GM12878 (cell line): ENCODE measurements around the gene ZNF124. TPM values are rescaled to one million over a fixed set of nuclear protein-coding genes. Genes with fewer than 3 reads are reported as not detected.

ENCODE experiments used
- ATAC-seq: fragments of 200-7000 bp; cut with Tn5 transposase; 3 replicates; pipeline ENCODE4 v1.9.1; 2020; ENCODE audit warnings: mild to moderate bottlenecking, moderate library complexity
- BruUV-seq: library from RNA; stranded (reverse); fragments of 400-500 nt; replicated peaks from 2 replicates; lab custom pipeline; 2021; lab: Mats Ljungman, UMichigan
- CTCF ChIA-PET: fragments of 300-600 bp; sonication (Branson Sonifier 250); formaldehyde crosslinking; extraction: SDS; loops from one replicate; lab custom pipeline; 2021; ENCODE audit warnings: inconsistent platforms; lab: Yijun Ruan, JAX
- POLR2A ChIA-PET: fragments of 350-600 bp; formaldehyde crosslinking; extraction: SDS; loops from one replicate; lab custom pipeline; 2021; ENCODE audit warnings: inconsistent platforms; lab: Charles Lee
- RAD21 ChIA-PET: fragments of 300-600 bp; sonication (Branson Sonifier 250); formaldehyde crosslinking; loops from one replicate; lab custom pipeline; 2023; ENCODE audit warnings: antibody characterized with exemption; ENCODE audit not compliant: unreplicated experiment; lab: Charles Lee
- SMC1A ChIA-PET: fragments of 300-600 bp; sonication (Branson Sonifier 250); formaldehyde crosslinking; loops from one replicate; lab custom pipeline; 2023; ENCODE audit not compliant: unreplicated experiment, uncharacterized antibody; lab: Charles Lee
- DNase-seq: peaks from one replicate; pipeline ENCODE4 v3.0.0-alpha.2; 2011; ENCODE audit warnings: low read depth, low spot score
- FAIRE-seq: peaks from 3 replicates; lab custom pipeline; 2011; peaks lifted over from hg19 to GRCh38; lab: Jason Lieb, UNC
- H2AFZ ChIP-seq: 2 replicates; pipeline ENCODE4 v1.6.0; 2011; ENCODE audit warnings: low read depth, low read length, control low read depth; ENCODE audit not compliant: control insufficient read depth
- H3K27ac ChIP-seq: 2 replicates; pipeline ENCODE4 v1.5.1; 2011; ENCODE audit warnings: control low read depth; ENCODE audit not compliant: control insufficient read depth, insufficient read depth
- H3K27me3 ChIP-seq, 2 experiments: replicated peaks in 1 of 2; 2 replicates each; pipeline versions ENCODE4 v1.6.0 to v1.6.1; 2011; ENCODE audit warnings: low read length in 1 of 2; ENCODE audit not compliant: control insufficient read depth in 2 of 2, insufficient read depth in 2 of 2
- H3K36me3 ChIP-seq, 2 experiments: 2 replicates each; pipeline ENCODE4 v1.5.1; 2011; ENCODE audit warnings: low read length in 1 of 2; ENCODE audit not compliant: control insufficient read depth in 2 of 2, insufficient read depth in 2 of 2
- H3K4me1 ChIP-seq: 2 replicates; pipeline ENCODE4 v1.6.1; 2011; ENCODE audit warnings: mild to moderate bottlenecking, low read length, moderate library complexity, mixed read lengths; ENCODE audit not compliant: control insufficient read depth, insufficient read depth
- H3K4me2 ChIP-seq: 2 replicates; pipeline ENCODE4 v1.6.0; 2011; ENCODE audit warnings: control low read depth; ENCODE audit not compliant: control insufficient read depth, insufficient read depth
- H3K4me3 ChIP-seq: fragments of 200-600 bp; sonication (generic); 2 replicates; pipeline ENCODE4 v1.5.1; 2016
- H3K79me2 ChIP-seq: 2 replicates; pipeline ENCODE4 v1.6.0; 2011; ENCODE audit warnings: low read length; ENCODE audit not compliant: control insufficient read depth, insufficient read depth
- H3K9ac ChIP-seq: 2 replicates; pipeline ENCODE4 v1.8.0; 2011; ENCODE audit warnings: low read length, control low read depth, mixed read lengths; ENCODE audit not compliant: control insufficient read depth, insufficient read depth
- H3K9me3 ChIP-seq: replicated peaks from 3 replicates; pipeline ENCODE4 v1.5.1; 2011; ENCODE audit warnings: mild to moderate bottlenecking, low read length; ENCODE audit not compliant: control insufficient read depth, insufficient read depth
- H4K20me1 ChIP-seq: 2 replicates; pipeline ENCODE4 v1.6.0; 2011; ENCODE audit not compliant: control insufficient read depth, insufficient read depth
- ATF3 ChIP-seq: IDR thresholded peaks from 2 replicates; pipeline ENCODE4 v1.6.1; 2011; ENCODE audit warnings: low read depth, mild to moderate bottlenecking, low read length, moderate library complexity, borderline replicate concordance; ENCODE audit errors: extremely low read depth
- CBX5 ChIP-seq: sonication (generic); IDR thresholded peaks from 2 replicates; pipeline ENCODE4 v1.6.1; 2016; ENCODE audit warnings: low read depth, moderate library complexity, mild to moderate bottlenecking, inconsistent platforms
- CHD2 ChIP-seq: IDR thresholded peaks from 2 replicates; pipeline ENCODE4 v1.6.1; 2011; ENCODE audit warnings: low read depth, low read length, improper control_type of control experiment, borderline replicate concordance
- EZH2 ChIP-seq: IDR thresholded peaks from 2 replicates; pipeline ENCODE4 v1.6.1; 2012; ENCODE audit warnings: low read depth, mild to moderate bottlenecking, control low read depth, inconsistent platforms, low read length, borderline replicate concordance; ENCODE audit not compliant: control insufficient read depth
- GATAD2B ChIP-seq: fragments of 450-650 bp; conservative IDR thresholded peaks from 2 replicates; pipeline ENCODE4 v1.6.1; 2017; ENCODE audit warnings: low read depth, mild to moderate bottlenecking, moderate library complexity
- KDM1A ChIP-seq: fragments of 200-600 bp; sonication (generic); IDR thresholded peaks from 2 replicates; pipeline ENCODE4 v1.6.1; 2016; ENCODE audit warnings: borderline replicate concordance
- KLF5 ChIP-seq: fragments of 450-650 bp; IDR thresholded peaks from 2 replicates; pipeline ENCODE4 v1.6.1; 2014; ENCODE audit warnings: mild to moderate bottlenecking; ENCODE audit not compliant: partially characterized antibody
- MYB ChIP-seq: fragments of 150-350 bp; IDR thresholded peaks from 2 replicates; pipeline ENCODE4 v1.6.1; 2014; ENCODE audit warnings: mild to moderate bottlenecking, low read depth, low read length, borderline replicate concordance
- MYC ChIP-seq: IDR thresholded peaks from 2 replicates; pipeline ENCODE4 v1.6.1; 2011; ENCODE audit warnings: mild to moderate bottlenecking, low read length, moderate library complexity, inconsistent platforms; ENCODE audit not compliant: insufficient read depth, insufficient replicate concordance, insufficient read length, severe bottlenecking
- NFXL1 ChIP-seq: fragments of 450-650 bp; IDR thresholded peaks from 2 replicates; pipeline ENCODE4 v1.6.1; 2017; ENCODE audit warnings: antibody characterized with exemption, mild to moderate bottlenecking, borderline replicate concordance
- SMAD5 ChIP-seq: IDR thresholded peaks from 2 replicates; pipeline ENCODE4 v1.6.1; 2016; ENCODE audit warnings: antibody characterized with exemption, low read depth
- SMC3 ChIP-seq: IDR thresholded peaks from 2 replicates; pipeline ENCODE4 v1.6.1; 2011; ENCODE audit warnings: low read length, improper control_type of control experiment, borderline replicate concordance
- TARDBP ChIP-seq: IDR thresholded peaks from 2 replicates; pipeline ENCODE4 v1.6.1; 2016; ENCODE audit warnings: borderline replicate concordance
- ZBED1 ChIP-seq: IDR thresholded peaks from 2 replicates; pipeline ENCODE4 v1.6.1; 2016; ENCODE audit warnings: borderline replicate concordance
- ZNF207 ChIP-seq: fragments of 450-650 bp; IDR thresholded peaks from 2 replicates; pipeline ENCODE4 v1.6.1; 2014; ENCODE audit warnings: antibody characterized with exemption, mild to moderate bottlenecking, borderline replicate concordance
- ZNF24 ChIP-seq: fragments of 450-650 bp; IDR thresholded peaks from 2 replicates; pipeline ENCODE4 v1.6.1; 2017; ENCODE audit warnings: antibody characterized with exemption, mild to moderate bottlenecking
- ZNF622 ChIP-seq: fragments of 450-650 bp; IDR thresholded peaks from 2 replicates; pipeline ENCODE4 v1.6.1; 2017; ENCODE audit warnings: mild to moderate bottlenecking, inconsistent platforms
- WGBS: methylation state at CpG from one replicate; pipeline ENCODE4 v1.1.6; 2016; ENCODE audit warnings: low lambda C conversion rate; ENCODE audit not compliant: insufficient replicate concordance, insufficient coverage; ENCODE audit errors: missing lambda C conversion rate; 5-methylcytosine and 5-hydroxymethylcytosine counted together
- in situ Hi-C: fragments of 300-500 bp; cut with MboI; formaldehyde crosslinking; loops from 9 replicates; pipeline ENCODE4 v1.14.3; 2018; ENCODE audit warnings: mixed read lengths
- intact Hi-C: fragments of 100-400 bp; cut with micrococcal nuclease; formaldehyde crosslinking; loops from one replicate; pipeline ENCODE4 v1.14.2; 2022; ENCODE audit not compliant: unreplicated experiment
- polyA plus RNA-seq, 11 experiments: library from polyadenylated mRNA; depleted of rRNA in 4 of 11; unstranded in 6 of 11; stranded (reverse) in 5 of 11; fragments of >200 nt; fragmentation: Nextera tagmentation in 4 of 11; fragmentation: Illumina TruSeq in 1 of 11; extraction: Ambion mirVana in 4 of 11; extraction: Trizol in 1 of 11; gene quantifications; 1 replicate in 1 of 11; 2 replicates in 10 of 11; pipeline versions ENCODE4 v1.2.1 to v1.2.3, GENCODE V29; 2011 to 2016; ENCODE audit warnings: inconsistent platforms in 2 of 11, missing spikeins in 2 of 11, low read depth in 1 of 11
- total RNA-seq, 4 experiments: library from RNA; depleted of rRNA in 3 of 4; stranded (reverse); fragments of >200 nt in 3 of 4; fragmentation: Illumina TruSeq in 1 of 4; extraction: Trizol in 1 of 4; gene quantifications; 2 replicates each; pipeline versions ENCODE4 v1.2.1 to v1.2.3, GENCODE V29; 2013 to 2021

The ZNF124 gene
- total and polyA plus RNA-seq, 10 of the 15 experiments (the other 5 are each of a cell fraction or from before 2014, with no cell fraction given): 6.8 to 37.5 (median 12.5) TPM

- TF ChIP-seq EZH2: no peak
Measured at GRCh38 chr1:247115545-247115944, 56.3 kb downstream of the ZNF124 start (continued).

- in situ Hi-C loops: no loop called here
- no peak overlapping the region for H3K4me2 ChIP-seq
- no peaks in the 10 kb centered on the region for H4K20me1 ChIP-seq
- SMC1A ChIA-PET: no interaction called here
- no TSS peak for BruUV-seq
- no peak overlapping the region for H3K9ac ChIP-seq
- no peaks in the 10 kb centered on the region for H3K79me2 ChIP-seq
- DNase-seq: no peak
- H3K9me3 ChIP-seq: no peaks in the 10 kb centered on the region; the same call in 2 of the 3 replicates
- peaks cover 1 to 5% of the 10 kb centered on the region in 2 experiments; a peak in 3 of 4 replicates for H3K27me3 ChIP-seq
- ATAC-seq: peak; percentile 12; the same call in 1 of the 3 replicates
- POLR2A ChIA-PET: no interaction called here
- CTCF ChIA-PET: no interaction called here
- WGBS: 38% methylated on average over 7 of the region's 7 CpGs
- RAD21 ChIA-PET: no interaction called here
- H3K27ac ChIP-seq: no peak overlapping the region
- intact Hi-C loops: no loop called here
- no peaks in the 10 kb centered on the region for H3K4me1 ChIP-seq
- no peaks in the 10 kb centered on the region for H3K36me3 ChIP-seq
- H2AFZ ChIP-seq: no peak overlapping the region
- TF ChIP-seq ZNF207 (no peak), TARDBP (no peak), KDM1A (no peak)
- no peak overlapping the region for H3K4me3 ChIP-seq
- FAIRE-seq: no peak
Measured at GRCh38 chr1:247115141-247115510, 56.7 kb downstream of the ZNF124 start.

- POLR2A ChIA-PET: interaction anchor here (0.5 kb wide), 1 partner anchor 46 kb away, joined by 3 read pairs; no protein-coding TSS in a partner anchor
- RAD21 ChIA-PET: no interaction called here
- Histone ChIP-seq H3K9ac (no peak overlapping the region), H4K20me1 (no peaks in the 10 kb centered on the region), H3K4me2 (no peak overlapping the region), H3K27me3 (peaks cover 1 to 5% of the 10 kb centered on the region in 2 experiments; a peak in 3 of 4 replicates), H3K4me1 (no peaks in the 10 kb centered on the region), H3K79me2 (no peaks in the 10 kb centered on the region), H3K9me3 (no peaks in the 10 kb centered on the region; the same call in 1 of the 3 replicates), H3K27ac (no peak overlapping the region), H2AFZ (no peak overlapping the region), H3K4me3 (no peak overlapping the region), H3K36me3 (no peaks in the 10 kb centered on the region)
- CTCF ChIA-PET: no interaction called here
- in situ Hi-C loops: no loop called here
- WGBS: 43% methylated on average over 13 of the region's 13 CpGs
- intact Hi-C loops: no loop called here
- no peak for DNase-seq
- SMC1A ChIA-PET: no interaction called here
- no peak for FAIRE-seq
- no TSS peak for BruUV-seq
- ATAC-seq: no peak; the same call in 2 of the 3 replicates
- TF ChIP-seq ZBED1 (no peak), MYC (no peak), CBX5 (no peak), KLF5 (no peak), SMC3 (no peak), CHD2 (no peak), GATAD2B (no peak), NFXL1 (no peak), ZNF24 (no peak), SMAD5 (no peak), MYB (no peak), ATF3 (no peak), ZNF622 (no peak)
Measured at GRCh38 chr1:247114351-247115140, 57.3 kb downstream of the ZNF124 start.
